HepG2 (cell line): ENCODE data around the gene AEN. TPM values are rescaled to one million over a fixed set of nuclear protein-coding genes. Genes with fewer than 3 reads are reported as not detected.

Experiments used
- ATAC-seq: fragments of 200-7000 bp; cut with Tn5 transposase; 3 replicates; pipeline ENCODE4 v1.9.1; 2020; ENCODE audit warnings: mild to moderate bottlenecking, moderate library complexity
- BruUV-seq: library from RNA; stranded (reverse); fragments of 400-500 nt; replicated peaks from 2 replicates; lab custom pipeline; 2021; lab: Mats Ljungman, UMichigan
- CTCF ChIA-PET: fragments of 300-600 bp; formaldehyde crosslinking; extraction: SDS; loops from one replicate; lab custom pipeline; 2021; ENCODE audit warnings: low total read pairs, inconsistent platforms, low intra/inter-chr PET ratio; lab: Yijun Ruan, JAX
- POLR2A ChIA-PET: fragments of 350-600 bp; sonication (Branson Sonifier 250); formaldehyde crosslinking; loops from one replicate; lab custom pipeline; 2020; ENCODE audit warnings: antibody characterized with exemption, inconsistent platforms; lab: Yijun Ruan, JAX
- DNase-seq: peaks from one replicate; pipeline ENCODE4 v3.0.0-alpha.2; 2015; ENCODE audit warnings: low spot score
- FAIRE-seq: peaks from 3 replicates; lab custom pipeline; 2011; peaks lifted over from hg19 to GRCh38; lab: Jason Lieb, UNC
- H2AFZ ChIP-seq: one replicate; pipeline ENCODE4 v1.6.1; 2011; ENCODE audit warnings: low read length, inconsistent platforms
- H3K27ac ChIP-seq: fragments of 300-600 bp; 3 replicates; pipeline ENCODE4 v1.8.0; 2011; ENCODE audit warnings: mixed run types, mild to moderate bottlenecking, mixed read lengths, low read length, inconsistent platforms; ENCODE audit not compliant: insufficient read depth; ENCODE audit errors: extremely low read length
- H3K27me3 ChIP-seq, 2 experiments: fragments of 200-600 bp in 1 of 2; 2 replicates in 1 of 2; 3 replicates in 1 of 2; pipeline versions ENCODE4 v1.6.0 to v1.8.0; 2011; ENCODE audit warnings: low read length in 2 of 2, mild to moderate bottlenecking in 2 of 2, moderate library complexity in 2 of 2, inconsistent platforms in 1 of 2; ENCODE audit not compliant: insufficient read depth in 2 of 2, control insufficient read depth in 1 of 2
- H3K36me3 ChIP-seq, 2 experiments: fragments of 200-600 bp in 1 of 2; replicated peaks in 1 of 2; 2 replicates in 1 of 2; 3 replicates in 1 of 2; pipeline versions ENCODE4 v1.5.1 to v1.8.0; 2011; ENCODE audit warnings: low read length in 2 of 2, inconsistent platforms in 1 of 2; ENCODE audit not compliant: insufficient read depth in 2 of 2, control insufficient read depth in 1 of 2
- H3K4me1 ChIP-seq: 2 replicates; pipeline ENCODE4 v1.5.1; 2012; ENCODE audit warnings: low read length, inconsistent platforms; ENCODE audit not compliant: insufficient read depth
- H3K4me2 ChIP-seq: 2 replicates; pipeline ENCODE4 v1.6.0; 2011; ENCODE audit warnings: low read depth, low read length, inconsistent platforms
- H3K4me3 ChIP-seq, 3 experiments: fragments of 200-600 bp in 1 of 3; sonication (generic), shearing (Covaris generic) in 1 of 3; replicated peaks in 1 of 3; 2 replicates each; pipeline ENCODE4 v1.5.1; 2011 to 2016; ENCODE audit warnings: low read length in 3 of 3, inconsistent platforms in 2 of 3, low read depth in 2 of 3, mild to moderate bottlenecking in 2 of 3, control low read depth in 1 of 3, mixed read lengths in 1 of 3; ENCODE audit not compliant: insufficient read depth in 1 of 3
- H3K79me2 ChIP-seq: one replicate; pipeline ENCODE4 v1.6.1; 2011; ENCODE audit warnings: low read length, inconsistent platforms; ENCODE audit not compliant: insufficient read depth
- H3K9ac ChIP-seq: 2 replicates; pipeline ENCODE4 v1.6.0; 2011; ENCODE audit warnings: mild to moderate bottlenecking, low read depth, low read length, inconsistent platforms; ENCODE audit not compliant: insufficient read depth
- H3K9me3 ChIP-seq: 2 replicates; pipeline ENCODE4 v1.5.1; 2012; ENCODE audit warnings: mild to moderate bottlenecking, low read length
- H4K20me1 ChIP-seq: 2 replicates; pipeline ENCODE4 v1.6.0; 2011; ENCODE audit warnings: inconsistent platforms, mild to moderate bottlenecking, low read length, moderate library complexity; ENCODE audit not compliant: insufficient read depth
- BORCS8-MEF2B ChIP-seq: sonication (generic); formaldehyde crosslinking; IDR thresholded peaks from 2 replicates; pipeline ENCODE4 v1.8.0; 2022; ENCODE audit warnings: mild to moderate bottlenecking, missing genetic modification reagents
- CENPBD1 ChIP-seq: sonication (generic); formaldehyde crosslinking; IDR thresholded peaks from 2 replicates; pipeline ENCODE4 v1.8.0; 2022; ENCODE audit warnings: missing genetic modification reagents, low read depth, mild to moderate bottlenecking, borderline replicate concordance
- NR2C2 ChIP-seq: sonication (generic); formaldehyde crosslinking; IDR thresholded peaks from 2 replicates; pipeline ENCODE4 v1.4.0; 2020; ENCODE audit warnings: missing genetic modification reagents, mild to moderate bottlenecking, moderate library complexity, borderline replicate concordance
- PAWR ChIP-seq: sonication (generic); formaldehyde crosslinking; IDR thresholded peaks from 2 replicates; pipeline ENCODE4 v1.4.0; 2020; ENCODE audit warnings: missing genetic modification reagents, mild to moderate bottlenecking, borderline replicate concordance
- PLSCR1 ChIP-seq: sonication (generic); formaldehyde crosslinking; IDR thresholded peaks from 2 replicates; pipeline ENCODE4 v1.5.0; 2020; ENCODE audit warnings: missing genetic modification reagents, mild to moderate bottlenecking, borderline replicate concordance
- RORA ChIP-seq: sonication (generic); formaldehyde crosslinking; IDR thresholded peaks from 2 replicates; pipeline ENCODE4 v1.5.0; 2020; ENCODE audit warnings: mild to moderate bottlenecking, missing genetic modification reagents, moderate library complexity
- ZHX2 ChIP-seq, 2 experiments: sonication (generic) in 1 of 2; formaldehyde crosslinking in 1 of 2; IDR thresholded peaks; 2 replicates each; pipeline versions ENCODE4 v1.6.1 to v1.9.0; 2014 to 2022; ENCODE audit warnings: antibody characterized with exemption in 1 of 2, borderline replicate concordance in 1 of 2, inconsistent platforms in 1 of 2, low read depth in 1 of 2, missing genetic modification reagents in 1 of 2
- ZNF549 ChIP-seq: sonication (generic); formaldehyde crosslinking; IDR thresholded peaks from 2 replicates; pipeline ENCODE4 v1.5.0; 2020; ENCODE audit warnings: missing genetic modification reagents
- ZNF558 ChIP-seq: sonication (generic); formaldehyde crosslinking; IDR thresholded peaks from 2 replicates; pipeline ENCODE4 v1.9.0; 2022; ENCODE audit warnings: mild to moderate bottlenecking, missing genetic modification reagents, borderline replicate concordance
- ZNF562 ChIP-seq: sonication (generic); formaldehyde crosslinking; IDR thresholded peaks from 2 replicates; pipeline ENCODE4 v1.8.0; 2022; ENCODE audit warnings: missing genetic modification reagents, borderline replicate concordance
- ZNF737 ChIP-seq: sonication (generic); formaldehyde crosslinking; IDR thresholded peaks from 2 replicates; pipeline ENCODE4 v1.5.0; 2020; ENCODE audit warnings: missing genetic modification reagents, mild to moderate bottlenecking, borderline replicate concordance
- ZNF780A ChIP-seq: sonication (generic); formaldehyde crosslinking; IDR thresholded peaks from 2 replicates; pipeline ENCODE4 v1.8.0; 2022; ENCODE audit warnings: mild to moderate bottlenecking, missing genetic modification reagents, moderate library complexity
- ZNF850 ChIP-seq: sonication (generic); formaldehyde crosslinking; conservative IDR thresholded peaks from 2 replicates; pipeline ENCODE4 v1.9.0; 2021; ENCODE audit warnings: mild to moderate bottlenecking, missing genetic modification reagents
- WGBS: methylation state at CpG from one replicate; pipeline ENCODE4 v1.1.6; 2017; ENCODE audit warnings: low lambda C conversion rate; 5-methylcytosine and 5-hydroxymethylcytosine counted together
- in situ Hi-C: cut with HindIII; loops from 2 replicates; pipeline ENCODE4 v1.10.0; 2017; ENCODE audit warnings: low pct_unique_long_range_greater_than_20kb; ENCODE audit not compliant: extremely low pct_ligation_motif_present
- intact Hi-C: fragments of 100-400 bp; cut with micrococcal nuclease; formaldehyde crosslinking; loops from one replicate; pipeline ENCODE4 v1.10.0; 2022; ENCODE audit not compliant: unreplicated experiment
- polyA plus RNA-seq, 8 experiments: library from polyadenylated mRNA; depleted of rRNA in 3 of 8; stranded (reverse) in 7 of 8; unstranded in 1 of 8; fragments of >200 nt; fragmentation: Illumina TruSeq in 4 of 8; extraction: Trizol in 4 of 8; gene quantifications; 2 replicates each; pipeline versions ENCODE4 v1.2.1 to v1.2.3, GENCODE V29; 2011 to 2016; ENCODE audit warnings: low read depth in 4 of 8, missing spikeins in 1 of 8, mixed read lengths in 1 of 8; ENCODE audit not compliant: insufficient read depth in 1 of 8
- total RNA-seq, 5 experiments: library from RNA; depleted of rRNA; stranded (reverse); fragments of >200 nt; fragmentation: Illumina TruSeq; extraction: Trizol; gene quantifications; 2 replicates each; pipeline ENCODE4 v1.2.3, GENCODE V29; 2016; ENCODE audit warnings: low read depth in 1 of 5

AEN gene
- total and polyA plus RNA-seq, 2 of the 13 experiments (the other 11 are each of a cell fraction or from before 2014, with no cell fraction given) = 51.3 to 118 TPM

GRCh38 chr15:88645171-88646087, 24.3 kb downstream of the AEN start:
- ATAC-seq (no peak), DNase-seq (no peak)
- in situ Hi-C loops = no loop called here
- Histone ChIP-seq H3K36me3 (no peaks in the 10 kb centered on the region), H3K27me3 (no peaks in the 10 kb centered on the region), H3K4me3 (no peak overlapping the region), H3K27ac (no peak overlapping the region), H3K4me1 (peaks cover 10% of the 10 kb centered on the region)
- intact Hi-C loops = no loop called here
- ChIA-PET POLR2A (no interaction called here), CTCF (no interaction called here)
- TF ChIP-seq RORA (CRISPR knock-in tag) (no peak), ZNF780A (CRISPR knock-in tag) (no peak), ZNF562 (CRISPR knock-in tag) (no peak), BORCS8-MEF2B (no peak), ZNF737 (no peak), PLSCR1 (CRISPR knock-in tag) (no peak), CENPBD1 (CRISPR knock-in tag) (no peak), NR2C2 (CRISPR knock-in tag) (no peak), ZNF558 (CRISPR knock-in tag) (no peak), PAWR (no peak), ZNF850 (CRISPR knock-in tag) (no peak), ZNF549 (CRISPR knock-in tag) (no peak), ZHX2 (IDR thresholded peaks at IDR 0.05; ENCODE audit: low read depth) (no peak), ZHX2 (CRISPR knock-in tag; IDR thresholded peaks at IDR 0.05; ENCODE audit: borderline replicate concordance) (no peak)
- TF ChIP-seq, all 625 proteins: peak for 0
- Histone ChIP-seq H3K4me2 (no peak overlapping the region), H4K20me1 (no peaks in the 10 kb centered on the region), H3K9ac (no peak overlapping the region), H2AFZ (no peak overlapping the region), H3K79me2 (no peaks in the 10 kb centered on the region), H3K9me3 (no peaks in the 10 kb centered on the region)
- FAIRE-seq = no peak
- BruUV-seq = no TSS peak
- WGBS = 97% methylated on average over 14 of the region's 14 CpGs
